ENCODE data around the gene ZFP69B.

GRCh38 chr1:40409467-40409866 is 40.8 kb upstream of the ZFP69B start:
- TF ChIP-seq CTCF (IDR thresholded peaks at IDR 0.05 in 8 of 11, conservative IDR thresholded peaks at IDR 0.05 in 3 of 11) (no peak), POLR2A (IDR thresholded peaks at IDR 0.05) (no peak), POLR2AphosphoS5 (IDR thresholded peaks at IDR 0.05) (peak in 1 of 3 donors; percentile 19)
